Inferior parietal cortex (tissue), 1 donor: Measurements from ENCODE around the gene NUP50.
A peak's percentile ranks its signal among the peaks of the same experiment; 100 is the strongest.

ENCODE experiments used
- DNase-seq: peaks from one replicate; pipeline ENCODE4 v3.0.0-alpha.2; 2016; ENCODE audit errors: extremely low spot score

The NUP50 gene

GRCh38 chr22:45210577-45210976, 46.9 kb downstream of the NUP50 start:
- no peak for DNase-seq

DNA sequence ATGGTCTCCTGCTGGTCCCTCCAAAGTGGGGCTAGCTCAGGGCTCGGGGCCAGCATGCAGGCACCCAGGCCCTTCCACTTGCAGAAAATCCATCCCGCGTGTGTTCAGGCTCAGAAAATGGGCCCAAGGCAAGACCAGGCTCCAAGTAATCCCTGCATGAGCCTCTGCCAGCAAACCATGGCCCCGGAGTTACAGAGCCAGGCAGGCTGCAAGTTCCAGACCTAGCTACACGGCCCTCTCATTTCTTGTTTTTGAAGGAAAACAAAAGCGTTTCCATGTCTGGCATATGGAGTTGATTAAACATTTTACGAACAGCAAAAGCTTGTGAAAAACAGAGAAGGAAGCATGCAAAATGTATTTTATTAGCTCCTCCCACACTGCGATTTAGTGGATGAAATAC, 47.3 kb downstream of the NUP50 start:
- DNase-seq, result no peak

DNA sequence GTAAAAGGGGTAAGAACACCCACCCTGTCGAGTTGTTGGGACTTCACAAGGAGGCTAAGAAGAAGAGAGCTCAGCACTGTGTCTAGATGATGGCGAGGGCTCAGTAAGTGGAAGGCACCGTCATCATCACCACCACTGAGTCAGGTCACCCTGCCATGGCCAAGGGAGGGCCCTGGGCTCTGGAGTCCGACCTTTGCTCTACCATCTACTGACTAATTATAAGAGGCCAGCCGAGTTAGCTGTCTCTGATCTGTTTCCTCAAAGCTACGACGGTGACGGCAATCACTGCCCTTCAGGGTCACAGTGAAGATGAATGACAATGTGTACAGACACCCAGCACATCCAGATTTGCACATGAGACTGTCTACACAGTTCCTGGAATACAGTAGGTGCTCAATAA, 47.7 kb downstream of the NUP50 start:
- no peak for DNase-seq

GRCh38 chr22:45211848-45212247, 48.1 kb downstream of the NUP50 start:
- DNase-seq, result no peak

- peak; percentile 82 for DNase-seq
These were observed 48.6 kb downstream of the NUP50 start for GRCh38 chr22:45212306-45212709.

- DNase-seq, result no peak
These were observed 49.4 kb downstream of the NUP50 start for GRCh38 chr22:45212992-45213751.

DNA sequence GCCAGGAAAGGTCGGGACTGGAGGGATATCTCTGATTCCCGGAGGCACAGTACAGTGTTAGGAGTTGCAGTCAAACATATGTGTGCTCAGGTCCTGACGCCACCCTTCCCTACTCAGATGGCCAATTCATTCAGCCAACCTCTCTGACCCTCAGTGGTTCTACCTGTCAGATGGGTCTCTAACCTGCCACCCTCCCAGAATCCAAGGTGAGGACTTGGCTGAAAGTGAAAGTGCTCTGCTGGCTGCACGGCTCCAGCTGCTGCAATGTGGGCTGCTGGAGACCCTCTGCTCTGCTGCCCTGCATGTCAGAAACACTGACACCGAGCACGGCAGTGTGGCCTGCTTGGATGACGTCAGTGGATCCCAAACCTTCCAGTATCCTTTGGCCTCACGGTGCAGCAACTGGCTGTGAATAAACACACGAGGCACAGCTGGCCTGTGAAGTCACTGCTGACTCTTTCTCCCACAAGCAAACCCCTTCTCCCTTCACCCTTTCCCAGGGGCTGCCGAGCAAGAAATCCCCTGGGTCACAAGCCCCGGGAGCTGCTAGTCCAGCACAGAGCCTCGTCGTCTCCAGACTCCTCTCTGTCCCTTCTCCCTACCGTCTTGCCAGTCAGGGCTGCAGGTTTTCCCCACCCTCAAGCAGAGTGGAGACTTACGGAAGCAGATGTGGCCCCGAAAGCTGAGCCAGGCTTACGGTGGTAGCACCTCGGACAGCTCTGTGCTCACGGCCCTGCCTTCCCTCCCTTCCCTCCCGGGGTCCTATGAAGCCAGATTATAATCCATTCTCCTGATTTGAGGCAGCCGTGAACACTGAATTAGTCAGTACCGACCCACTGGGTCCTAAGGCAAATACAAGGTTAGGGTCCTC, 52.6 kb downstream of the NUP50 start:
- no peak for DNase-seq

DNA sequence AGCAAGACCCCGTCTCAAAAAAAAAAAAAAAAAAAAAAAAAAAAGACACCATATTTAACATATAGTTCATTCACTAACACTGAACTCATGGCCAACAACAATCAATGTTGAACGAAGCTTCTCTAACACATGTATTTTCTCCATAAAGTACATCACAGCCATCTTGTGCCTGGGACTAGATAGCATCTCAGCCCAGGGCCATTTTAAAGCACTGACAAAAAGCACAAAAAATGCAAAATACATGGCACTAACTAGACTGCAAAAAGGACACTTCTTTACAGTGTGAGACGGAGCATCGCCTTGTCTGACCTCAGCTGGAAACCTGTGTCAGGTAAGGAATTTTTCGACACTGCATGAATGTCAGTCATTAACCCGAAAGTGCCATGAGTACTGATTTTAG, 53.6 kb downstream of the NUP50 start:
- DNase-seq, result no peak

GRCh38 chr22:45217806-45218205, 54.1 kb downstream of the NUP50 start:
- DNase-seq, result no peak

DNA sequence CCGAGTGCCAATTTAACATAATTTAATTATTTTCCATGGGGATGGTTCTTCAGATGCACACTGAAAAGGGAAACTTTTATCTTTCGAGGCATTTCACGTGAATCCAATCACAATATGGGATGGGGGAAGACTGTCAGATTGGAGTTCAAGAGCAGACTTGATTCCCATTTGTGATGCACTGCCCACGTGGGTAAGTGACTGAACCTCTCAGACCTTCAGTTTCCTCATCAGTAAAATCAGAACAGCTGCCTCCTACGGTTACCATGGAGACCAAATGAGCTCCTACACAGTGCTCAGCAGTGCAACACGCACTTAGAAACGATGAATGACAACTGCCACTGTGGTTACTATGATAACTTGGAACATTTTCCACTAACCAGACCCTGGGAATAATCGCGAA, 55.3 kb downstream of the NUP50 start:
- DNase-seq, result no peak

GRCh38 chr22:45221201-45221600, 57.5 kb downstream of the NUP50 start:
- no peak for DNase-seq

DNA sequence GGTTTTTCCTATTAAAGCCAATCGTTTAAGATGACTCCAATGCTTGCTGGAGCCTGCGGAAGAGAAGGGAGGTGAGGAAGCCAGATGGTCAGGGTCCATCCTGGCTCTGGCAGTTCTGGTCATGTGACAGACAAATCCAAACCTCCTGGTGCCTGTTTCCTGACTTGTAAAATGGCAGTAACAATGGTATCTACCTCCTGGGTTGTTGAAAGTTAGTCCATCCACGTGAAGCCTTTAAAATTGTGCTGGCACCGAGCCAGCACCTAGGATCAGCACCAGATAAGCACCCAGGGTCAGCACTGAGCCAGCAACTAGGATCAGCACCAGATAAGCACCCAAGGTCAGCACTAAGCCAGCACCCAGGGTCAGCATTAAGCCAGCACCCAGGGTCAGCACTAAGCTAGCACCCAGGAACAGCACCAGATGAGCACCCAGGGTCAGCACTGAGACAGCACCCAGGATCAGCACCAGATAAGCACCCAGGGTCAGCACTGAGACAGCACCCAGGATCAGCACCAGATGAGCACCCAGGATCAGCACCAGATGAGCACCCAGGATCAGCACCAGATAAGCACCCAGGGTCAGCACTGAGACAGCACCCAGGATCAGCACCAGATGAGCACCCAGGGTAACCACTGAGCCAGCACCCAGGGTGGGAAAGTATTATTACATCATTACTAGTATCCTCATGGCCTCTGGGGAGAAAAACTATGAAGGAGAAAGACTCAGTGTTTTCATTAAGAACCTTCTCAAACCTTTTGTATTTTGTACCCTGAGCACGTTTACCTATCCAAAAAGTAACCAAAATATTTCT, 59.8 kb downstream of the NUP50 start:
- DNase-seq, result no peak

GRCh38 chr22:45224331-45224730, 60.6 kb downstream of the NUP50 start:
- DNase-seq, result no peak

DNA sequence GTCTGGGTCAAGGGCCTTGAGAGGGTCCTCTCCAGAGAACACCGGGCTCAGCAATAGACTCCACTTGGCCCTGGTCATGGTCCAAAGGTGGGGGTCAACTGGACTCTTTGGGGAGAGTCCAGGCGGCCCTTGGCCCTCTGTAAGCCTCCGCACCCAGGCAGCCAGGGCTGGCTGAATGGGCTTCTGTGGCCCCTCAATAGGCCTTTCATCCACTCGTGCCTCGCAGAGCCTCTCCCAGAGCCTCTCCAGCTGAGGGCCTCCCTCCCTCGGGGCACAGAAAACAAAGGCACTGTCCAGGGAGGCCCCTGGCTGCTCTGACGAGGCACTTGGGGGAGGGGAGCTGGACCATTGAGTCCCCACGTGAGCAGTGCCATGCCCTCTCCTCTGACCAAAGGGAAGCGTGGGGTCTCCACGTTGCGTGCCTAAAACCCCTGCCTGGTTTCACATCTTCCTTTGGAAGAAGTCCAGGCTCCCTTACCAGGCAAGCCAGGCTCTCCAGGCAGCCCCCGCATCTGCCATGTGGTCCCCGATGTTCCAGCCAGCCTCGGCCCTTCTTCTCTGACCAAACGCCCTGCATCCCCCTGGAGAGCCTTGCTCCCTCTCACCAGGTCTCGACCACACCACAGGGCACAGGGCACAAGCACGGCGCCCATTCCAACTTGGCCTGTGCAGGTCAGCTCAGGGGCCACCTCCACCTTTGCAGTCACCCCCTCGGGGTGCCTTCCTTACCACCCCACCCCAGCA, 61.4 kb downstream of the NUP50 start:
- peak; percentile 90 for DNase-seq

DNA sequence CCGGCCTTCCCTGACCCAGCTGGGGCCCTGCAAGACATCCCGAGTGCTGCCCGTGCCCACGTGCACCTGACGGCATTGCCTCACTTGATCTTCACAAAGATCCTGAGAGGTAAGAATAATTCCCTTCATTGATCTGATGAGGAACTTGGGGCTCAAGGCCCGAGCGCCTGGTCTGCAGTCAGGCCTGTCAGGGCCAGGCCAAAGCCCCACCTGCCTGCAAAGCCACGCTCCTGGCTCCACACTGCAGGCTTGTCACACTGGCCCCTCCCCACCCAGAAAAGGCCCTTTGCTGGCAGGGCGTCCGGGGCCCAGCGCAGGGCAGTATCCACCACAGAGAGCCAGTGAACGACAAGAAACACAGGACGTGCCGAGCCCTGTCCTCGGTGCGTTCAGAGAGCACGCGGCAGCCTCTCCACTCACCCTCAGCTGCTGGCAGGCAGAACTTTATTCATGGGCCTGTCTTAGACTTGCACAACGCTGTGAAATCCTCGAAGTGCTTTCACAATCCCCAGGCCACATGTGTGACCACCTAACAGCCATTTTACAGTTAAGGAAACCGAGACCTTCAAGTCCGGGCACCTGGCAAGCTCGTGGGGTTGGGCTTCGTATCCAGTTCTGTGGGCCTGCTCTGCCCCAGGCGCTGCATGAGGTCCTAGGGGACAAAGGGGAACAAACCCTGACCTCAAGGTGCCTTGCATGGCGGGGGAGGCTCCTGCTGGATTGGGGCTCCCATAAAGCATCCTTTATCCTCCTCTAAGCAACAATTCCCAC, 62.2 kb downstream of the NUP50 start:
- DNase-seq, result no peak

- no peak for DNase-seq
These were observed 62.9 kb downstream of the NUP50 start for GRCh38 chr22:45226503-45227186.

- no peak for DNase-seq
These were observed 64.1 kb downstream of the NUP50 start for GRCh38 chr22:45227645-45228400.

- DNase-seq, result no peak
These were observed 64.7 kb downstream of the NUP50 start for GRCh38 chr22:45228401-45228754.

- no peak for DNase-seq
These were observed 65.5 kb downstream of the NUP50 start for GRCh38 chr22:45229181-45229580.
